ENCODE results near the gene DIPK2B. TPM values are rescaled to one million over a fixed set of nuclear protein-coding genes. Genes with fewer than 3 reads are reported as not detected.

Gene DIPK2B
- total RNA-seq, 1 experiment from 2014 or later: not detected

DNA sequence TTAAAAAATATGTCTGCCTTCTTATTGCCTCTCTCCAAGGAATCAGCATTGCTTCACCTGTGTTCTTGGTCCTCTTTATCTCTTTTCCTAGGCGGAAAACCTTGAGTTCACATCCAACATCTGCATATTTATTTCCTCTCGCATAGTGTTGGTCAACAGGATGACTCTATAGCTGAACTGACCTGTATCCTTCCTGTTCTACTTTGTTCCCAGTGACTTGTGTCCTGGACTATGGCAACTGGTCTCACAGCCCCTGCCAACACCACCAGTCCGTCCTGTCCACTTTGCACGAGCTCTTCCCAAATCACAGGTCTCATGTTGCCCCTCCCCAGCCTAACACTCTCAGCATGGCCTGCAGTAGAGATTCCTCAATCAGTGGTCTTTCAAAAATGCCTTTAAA is 2.0 kb downstream of the DIPK2B start:
- no peak overlapping the region for H3K27ac ChIP-seq (ENCODE audit: low read depth, low read length, poor library complexity, severe bottlenecking)
- intact Hi-C loops (cut with micrococcal nuclease; ENCODE audit: unreplicated experiment): no loop called here
- ChIA-PET CTCF (no interaction called here), POLR2A (ENCODE audit: low non-redundant PET) (no interaction called here)
- H3K27me3 ChIP-seq (replicated peaks; ENCODE audit: insufficient read depth, low read depth, low read length, poor library complexity): peaks cover 27% of the 10 kb centered on the region
- no peak overlapping the region for H3K4me3 ChIP-seq (ENCODE audit: low read depth, low read length, poor library complexity, severe bottlenecking)
- no peaks in the 10 kb centered on the region for H3K36me3 ChIP-seq (ENCODE audit: insufficient read depth, low read length, poor library complexity, severe bottlenecking)
- no peaks in the 10 kb centered on the region for H3K4me1 ChIP-seq (ENCODE audit: insufficient read depth, low read length, poor library complexity, severe bottlenecking)
- H3K9me3 ChIP-seq (ENCODE audit: low read depth, low read length, poor library complexity, severe bottlenecking): no peaks in the 10 kb centered on the region
- TF ChIP-seq EZH2 (IDR thresholded peaks at IDR 0.05; ENCODE audit: borderline replicate concordance, low read depth, low read length, poor library complexity, severe bottlenecking): no peak
- TF ChIP-seq, protein P1, sequence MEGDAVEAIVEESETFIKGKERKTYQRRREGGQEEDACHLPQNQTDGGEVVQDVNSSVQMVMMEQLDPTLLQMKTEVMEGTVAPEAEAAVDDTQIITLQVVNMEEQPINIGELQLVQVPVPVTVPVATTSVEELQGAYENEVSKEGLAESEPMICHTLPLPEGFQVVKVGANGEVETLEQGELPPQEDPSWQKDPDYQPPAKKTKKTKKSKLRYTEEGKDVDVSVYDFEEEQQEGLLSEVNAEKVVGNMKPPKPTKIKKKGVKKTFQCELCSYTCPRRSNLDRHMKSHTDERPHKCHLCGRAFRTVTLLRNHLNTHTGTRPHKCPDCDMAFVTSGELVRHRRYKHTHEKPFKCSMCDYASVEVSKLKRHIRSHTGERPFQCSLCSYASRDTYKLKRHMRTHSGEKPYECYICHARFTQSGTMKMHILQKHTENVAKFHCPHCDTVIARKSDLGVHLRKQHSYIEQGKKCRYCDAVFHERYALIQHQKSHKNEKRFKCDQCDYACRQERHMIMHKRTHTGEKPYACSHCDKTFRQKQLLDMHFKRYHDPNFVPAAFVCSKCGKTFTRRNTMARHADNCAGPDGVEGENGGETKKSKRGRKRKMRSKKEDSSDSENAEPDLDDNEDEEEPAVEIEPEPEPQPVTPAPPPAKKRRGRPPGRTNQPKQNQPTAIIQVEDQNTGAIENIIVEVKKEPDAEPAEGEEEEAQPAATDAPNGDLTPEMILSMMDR (conservative IDR thresholded peaks at IDR 0.05; ENCODE audit: low read depth, low read length): no peak
- BruUV-seq (replicated peaks): no TSS peak
- no peak for DNase-seq (ENCODE audit: low spot score)

DNA sequence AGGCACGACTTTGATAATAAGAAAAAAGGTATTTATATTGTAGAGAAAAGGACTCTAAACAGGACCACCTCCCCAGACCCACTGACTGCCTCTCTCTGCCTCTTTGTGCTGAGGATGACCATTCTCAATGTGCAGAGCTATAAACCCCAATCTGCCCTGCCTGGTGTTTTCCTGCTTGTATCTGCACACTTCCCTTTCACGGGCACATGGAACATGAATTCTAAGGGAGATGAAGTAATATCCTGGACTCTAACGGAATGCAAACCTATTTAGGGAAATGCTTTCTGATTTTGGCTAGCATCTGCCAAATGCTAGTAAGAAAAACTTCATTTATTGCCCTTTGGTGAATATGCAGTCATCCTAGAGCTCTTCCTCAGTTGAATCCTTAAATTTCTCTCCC is 2.4 kb downstream of the DIPK2B start:
- no peak for TF ChIP-seq EZH2 (IDR thresholded peaks at IDR 0.05; ENCODE audit: borderline replicate concordance, low read depth, low read length, poor library complexity, severe bottlenecking)
- TF ChIP-seq, protein P1 (conservative IDR thresholded peaks at IDR 0.05; ENCODE audit: low read depth, low read length): no peak
- H3K27me3 ChIP-seq (replicated peaks; ENCODE audit: insufficient read depth, low read depth, low read length, poor library complexity): peaks cover 27% of the 10 kb centered on the region
- H3K27ac ChIP-seq (ENCODE audit: low read depth, low read length, poor library complexity, severe bottlenecking): no peak overlapping the region
- CTCF ChIA-PET: no interaction called here
- no peaks in the 10 kb centered on the region for H3K9me3 ChIP-seq (ENCODE audit: low read depth, low read length, poor library complexity, severe bottlenecking)
- H3K36me3 ChIP-seq (ENCODE audit: insufficient read depth, low read length, poor library complexity, severe bottlenecking): no peaks in the 10 kb centered on the region
- no TSS peak for BruUV-seq (replicated peaks)
- H3K4me3 ChIP-seq (ENCODE audit: low read depth, low read length, poor library complexity, severe bottlenecking): no peak overlapping the region
- no peak for DNase-seq (ENCODE audit: low spot score)
- intact Hi-C loops (cut with micrococcal nuclease; ENCODE audit: unreplicated experiment): no loop called here
- POLR2A ChIA-PET (ENCODE audit: low non-redundant PET): no interaction called here
- no peaks in the 10 kb centered on the region for H3K4me1 ChIP-seq (ENCODE audit: insufficient read depth, low read length, poor library complexity, severe bottlenecking)

DNA sequence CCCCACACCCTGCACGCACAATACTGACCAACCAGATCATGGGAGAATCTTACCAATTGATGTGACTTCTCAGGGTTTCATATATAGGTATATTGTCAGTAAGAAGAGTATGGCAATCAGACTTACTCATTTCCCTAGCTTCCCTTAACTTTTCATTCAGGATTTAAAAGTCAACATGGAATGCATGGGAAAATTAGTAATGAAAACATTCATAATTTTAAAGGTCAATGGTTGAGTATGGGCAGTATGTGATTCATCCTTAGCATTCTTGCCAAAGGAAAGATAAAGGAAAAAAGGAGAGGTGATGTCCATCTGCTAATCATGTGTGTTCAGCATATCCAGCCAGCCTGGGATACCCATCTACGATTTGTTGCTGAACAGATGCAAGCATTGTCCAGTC is 4.0 kb downstream of the DIPK2B start:
- BruUV-seq (replicated peaks): no TSS peak
- Histone ChIP-seq H3K27me3 (replicated peaks; ENCODE audit: insufficient read depth, low read depth, low read length, poor library complexity) (peaks cover 19% of the 10 kb centered on the region), H3K4me3 (ENCODE audit: low read depth, low read length, poor library complexity, severe bottlenecking) (no peak overlapping the region), H3K4me1 (ENCODE audit: insufficient read depth, low read length, poor library complexity, severe bottlenecking) (no peaks in the 10 kb centered on the region), H3K36me3 (ENCODE audit: insufficient read depth, low read length, poor library complexity, severe bottlenecking) (no peaks in the 10 kb centered on the region), H3K27ac (ENCODE audit: low read depth, low read length, poor library complexity, severe bottlenecking) (no peak overlapping the region), H3K9me3 (ENCODE audit: low read depth, low read length, poor library complexity, severe bottlenecking) (no peaks in the 10 kb centered on the region)
- CTCF ChIA-PET: no interaction called here
- POLR2A ChIA-PET (ENCODE audit: low non-redundant PET): no interaction called here
- no peak for TF ChIP-seq EZH2 (IDR thresholded peaks at IDR 0.05; ENCODE audit: borderline replicate concordance, low read depth, low read length, poor library complexity, severe bottlenecking)
- TF ChIP-seq, protein P1 (conservative IDR thresholded peaks at IDR 0.05; ENCODE audit: low read depth, low read length): no peak
- intact Hi-C loops (cut with micrococcal nuclease; ENCODE audit: unreplicated experiment): no loop called here
- no peak for DNase-seq (ENCODE audit: low spot score)

All from A673 (cell line).